Body of pancreas (tissue), 4 donors: Measurements from ENCODE around the gene PLEKHG2. TPM values are rescaled to one million over a fixed set of nuclear protein-coding genes. Genes with fewer than 3 reads are reported as not detected.

Source experiments
- ATAC-seq: fragments of 150-250 bp; one replicate; pipeline ENCODE4 v1.9.1; 2016
- DNase-seq, 4 donors: peaks; one replicate each; pipeline ENCODE4 v3.0.0-alpha.2; 2019
- H3K27ac ChIP-seq, 4 donors: fragments of 200-600 bp; sonication (generic); 1 replicate in 3 of 4; 2 replicates in 1 of 4; pipeline versions ENCODE4 v1.5.1 to v1.6.1; 2016 to 2019; ENCODE audit warnings: mild to moderate bottlenecking in 1 of 4, mixed read lengths in 1 of 4, moderate library complexity in 1 of 4
- H3K27me3 ChIP-seq, 2 donors: fragments of 200-600 bp; sonication (generic); one replicate each; pipeline ENCODE4 v1.6.0; 2016; ENCODE audit warnings: mild to moderate bottlenecking in 1 of 2
- H3K36me3 ChIP-seq, 2 donors: fragments of 200-600 bp; sonication (generic); replicated peaks in 1 of 2; 2 replicates each; pipeline ENCODE4 v1.5.1; 2016; ENCODE audit warnings: low read depth in 2 of 2; ENCODE audit not compliant: insufficient read depth in 1 of 2
- H3K4me1 ChIP-seq: fragments of 200-600 bp; sonication (generic); one replicate; pipeline ENCODE4 v1.6.0; 2016
- H3K4me3 ChIP-seq, 2 donors: fragments of 200-600 bp; sonication (generic); 1 replicate in 1 of 2; 2 replicates in 1 of 2; pipeline ENCODE4 v1.5.1; 2016 to 2019
- H3K9me3 ChIP-seq, 3 donors: fragments of 200-600 bp; sonication (generic); 1 replicate in 2 of 3; 2 replicates in 1 of 3; pipeline ENCODE4 v1.5.1; 2016
- POLR2A ChIP-seq, 3 donors: fragments of 450-650 bp; IDR thresholded peaks; one replicate each; pipeline ENCODE4 v1.6.1; 2016; ENCODE audit warnings: antibody characterized with exemption in 3 of 3, mild to moderate bottlenecking in 2 of 3
- WGBS, 2 donors: methylation state at CpG; one replicate each; pipeline ENCODE4 v1.1.5; 2017; 5-methylcytosine and 5-hydroxymethylcytosine counted together
- intact Hi-C: fragments of 100-400 bp; cut with DNase I; formaldehyde crosslinking; loops from one replicate; pipeline ENCODE4 v1.15.1; 2023
- total RNA-seq, 2 donors: library from RNA; depleted of rRNA; stranded (reverse); fragments of >200 nt; gene quantifications; one replicate each; pipeline ENCODE4 v1.1.0, GENCODE V29; 2016
- TF ChIP-seq, protein P1 (sequence below), 7 experiments: fragments of 450-650 bp in 4 of 7; fragments of 200-600 bp in 3 of 7; sonication (generic) in 3 of 7; IDR thresholded peaks; one replicate each; pipeline ENCODE4 v1.5.1; 2016 to 2019; ENCODE audit warnings: antibody characterized with exemption in 7 of 7

Gene PLEKHG2
- total RNA-seq, 2 donors from 2014 or later, result 6.7 to 13.2 TPM

DNA sequence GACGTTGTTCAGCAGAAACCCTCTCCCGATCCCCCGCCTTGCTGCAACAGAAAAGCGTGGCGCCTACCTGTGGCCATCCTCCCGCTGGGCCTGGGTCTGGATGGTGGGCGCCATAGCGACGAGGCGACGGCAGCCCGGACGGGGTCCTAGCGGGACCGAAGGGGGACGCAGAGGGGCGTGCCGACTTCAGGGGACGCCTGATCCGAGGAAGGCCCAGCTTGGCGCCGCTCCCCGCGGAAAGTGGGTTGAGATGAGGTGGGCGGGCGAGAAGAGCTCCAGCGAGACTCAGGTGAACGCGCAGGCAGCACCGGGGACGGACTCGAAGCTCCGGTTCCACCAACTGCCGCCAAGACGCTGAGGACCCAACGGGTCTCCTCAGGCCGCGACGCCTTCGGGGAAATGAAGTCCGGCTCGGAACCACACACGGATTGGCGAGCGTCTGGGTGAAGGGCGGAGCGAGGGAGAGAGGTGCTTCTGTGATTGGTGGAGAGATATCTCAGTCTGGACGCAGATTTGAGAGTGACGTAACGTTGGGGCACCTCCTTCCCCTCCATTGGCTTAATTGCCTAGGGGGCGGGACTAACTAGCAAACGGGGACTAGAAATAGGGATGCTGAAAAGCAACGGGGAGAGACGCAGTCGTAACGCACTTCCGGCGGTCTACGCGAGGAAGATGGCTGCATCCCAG is 21.6 kb upstream of the PLEKHG2 start, which contains the start of the genes MED29 and PAF1:
Gene MED29 (plus strand): TSS at position 628 of the 687 bp plus-strand sequence. CDS start 45 bp downstream, at position 673.
Gene PAF1 (minus strand): TSS at position 356 of the 687 bp plus-strand sequence. CDS start 242 bp downstream, at position 114.
- Histone ChIP-seq H3K27me3 (no peaks in the 10 kb centered on the region), H3K4me3 (peak within 1 kb of the TSS; percentile 56 to 64), H3K36me3 (peaks cover 0 to 4% of the 10 kb centered on the region in 2 donors), H3K4me1 (peaks cover 28% of the 10 kb centered on the region), H3K9me3 (no peaks in the 10 kb centered on the region), H3K27ac (peak within 1 kb of the TSS; percentile 84 to 98 (median 96))
- WGBS, 2 donors, result 0 to 1% methylated on average over 10 to 59 of the region's 60 CpGs
- DNase-seq, result peak; percentile 96 to 99 (median 98)
- ATAC-seq, result peak; percentile 99
- intact Hi-C loops, result no loop called here
- TF ChIP-seq, protein P1, sequence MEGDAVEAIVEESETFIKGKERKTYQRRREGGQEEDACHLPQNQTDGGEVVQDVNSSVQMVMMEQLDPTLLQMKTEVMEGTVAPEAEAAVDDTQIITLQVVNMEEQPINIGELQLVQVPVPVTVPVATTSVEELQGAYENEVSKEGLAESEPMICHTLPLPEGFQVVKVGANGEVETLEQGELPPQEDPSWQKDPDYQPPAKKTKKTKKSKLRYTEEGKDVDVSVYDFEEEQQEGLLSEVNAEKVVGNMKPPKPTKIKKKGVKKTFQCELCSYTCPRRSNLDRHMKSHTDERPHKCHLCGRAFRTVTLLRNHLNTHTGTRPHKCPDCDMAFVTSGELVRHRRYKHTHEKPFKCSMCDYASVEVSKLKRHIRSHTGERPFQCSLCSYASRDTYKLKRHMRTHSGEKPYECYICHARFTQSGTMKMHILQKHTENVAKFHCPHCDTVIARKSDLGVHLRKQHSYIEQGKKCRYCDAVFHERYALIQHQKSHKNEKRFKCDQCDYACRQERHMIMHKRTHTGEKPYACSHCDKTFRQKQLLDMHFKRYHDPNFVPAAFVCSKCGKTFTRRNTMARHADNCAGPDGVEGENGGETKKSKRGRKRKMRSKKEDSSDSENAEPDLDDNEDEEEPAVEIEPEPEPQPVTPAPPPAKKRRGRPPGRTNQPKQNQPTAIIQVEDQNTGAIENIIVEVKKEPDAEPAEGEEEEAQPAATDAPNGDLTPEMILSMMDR (IDR thresholded peaks at IDR 0.05), result peak in 2 of 7 experiments; percentile 5 to 26
- TF ChIP-seq POLR2A (IDR thresholded peaks at IDR 0.05), result peak; percentile 90 to 97 (median 96)

GRCh38 chr19:39397360-39398296 is 14.8 kb upstream of the PLEKHG2 start:
- Histone ChIP-seq H3K4me1 (peaks cover 33% of the 10 kb centered on the region), H3K36me3 (no peaks in the 10 kb centered on the region), H3K9me3 (no peaks in the 10 kb centered on the region), H3K27ac (peak overlapping the region; percentile 45 to 89 (median 66)), H3K27me3 (no peaks in the 10 kb centered on the region), H3K4me3 (no peak overlapping the region)
- TF ChIP-seq, protein P1 (IDR thresholded peaks at IDR 0.05), result peak; percentile 90 to 99 (median 98)
- TF ChIP-seq POLR2A (IDR thresholded peaks at IDR 0.05), result peak in 2 of 3 donors; percentile 38 to 47
- intact Hi-C loops, result no loop called here
- WGBS, 2 donors, result 0 to 14% methylated on average over 2 to 16 of the region's 17 CpGs
- DNase-seq, result peak; percentile 92 to 94 (median 92)
- ATAC-seq, result peak; percentile 80

GRCh38 chr19:39398297-39398864 is 14.1 kb upstream of the PLEKHG2 start:
- peak overlapping the region in 3 of 4 donors; percentile 57 to 89 (median 75) for H3K27ac ChIP-seq
- ATAC-seq (no peak), DNase-seq (peak in 3 of 4 donors; percentile 37 to 84 (median 50))
- WGBS, 2 donors, result 63 to 77% methylated on average over 5 to 11 of the region's 11 CpGs
- no peaks in the 10 kb centered on the region for H3K9me3 ChIP-seq
- H3K27me3 ChIP-seq, result no peaks in the 10 kb centered on the region
- TF ChIP-seq, protein P1 (IDR thresholded peaks at IDR 0.05), result no peak
- peak in 1 of 3 donors; percentile 46 for TF ChIP-seq POLR2A (IDR thresholded peaks at IDR 0.05)
- H3K36me3 ChIP-seq, result no peaks in the 10 kb centered on the region
- H3K4me3 ChIP-seq, result no peak overlapping the region
- H3K4me1 ChIP-seq, result peaks cover 39% of the 10 kb centered on the region
- intact Hi-C loops, result no loop called here

DNA sequence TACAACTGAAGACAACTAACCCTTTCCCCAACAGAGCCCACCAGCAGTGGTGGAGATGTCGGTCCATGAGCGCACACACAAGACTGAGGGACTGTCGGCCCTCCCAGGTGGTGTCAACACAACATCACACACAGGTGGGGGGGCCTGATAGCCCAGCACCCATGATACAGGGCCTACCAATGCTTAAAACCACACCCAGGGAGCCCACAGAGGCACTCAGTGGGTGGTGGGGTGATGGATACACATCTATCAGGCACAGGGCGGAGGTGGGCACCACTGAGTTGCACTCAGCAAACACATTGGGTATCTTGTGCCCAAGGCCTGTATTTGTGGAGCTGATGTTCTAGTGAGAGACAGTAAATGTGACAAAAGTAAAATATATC is 12.8 kb upstream of the PLEKHG2 start:
- ATAC-seq (no peak), DNase-seq (no peak)
- H3K36me3 ChIP-seq, result no peaks in the 10 kb centered on the region
- H3K27me3 ChIP-seq, result no peaks in the 10 kb centered on the region
- TF ChIP-seq, protein P1 (IDR thresholded peaks at IDR 0.05), result no peak
- TF ChIP-seq POLR2A (IDR thresholded peaks at IDR 0.05), result peak in 1 of 3 donors; percentile 3
- no peak overlapping the region for H3K4me3 ChIP-seq
- H3K9me3 ChIP-seq, result no peaks in the 10 kb centered on the region
- intact Hi-C loops, result no loop called here
- peak overlapping the region in 1 of 4 donors; percentile 12 for H3K27ac ChIP-seq
- peaks cover 42% of the 10 kb centered on the region for H3K4me1 ChIP-seq
- WGBS, 2 donors, result 84 to 85% methylated on average over 4 of the region's 4 CpGs
